Measurements from ENCODE around the gene UST. TPM values are rescaled to one million over a fixed set of nuclear protein-coding genes. Genes with fewer than 3 reads are reported as not detected.

UST gene
- total RNA-seq, 4 donors from 2014 or later, result 2.9 to 12.0 (median 5.7) TPM

GRCh38 chr6:148888856-148889255 lies 142.0 kb downstream of the UST start:
- Histone ChIP-seq H3K36me3 (no peaks in the 10 kb centered on the region), H3K27ac (no peak overlapping the region), H3K9me3 (no peaks in the 10 kb centered on the region), H3K4me3 (no peak overlapping the region), H3K4me1 (peaks cover 0 to 51% (median 7%) of the 10 kb centered on the region in 3 donors), H3K27me3 (no peaks in the 10 kb centered on the region)
- no peak for DNase-seq
- intact Hi-C loops (cut with DNase I), result no loop called here
- TF ChIP-seq POLR2A (IDR thresholded peaks at IDR 0.05) (no peak), CTCF (IDR thresholded peaks at IDR 0.05) (no peak)
- 52 to 62% methylated on average over 3 of the region's 3 CpGs for WGBS, 2 donors

- peaks cover 0 to 43% (median 6%) of the 10 kb centered on the region in 3 donors for H3K4me1 ChIP-seq
- intact Hi-C loops (cut with DNase I), result no loop called here
- no peak for TF ChIP-seq POLR2A (IDR thresholded peaks at IDR 0.05)
- no peak for TF ChIP-seq CTCF (IDR thresholded peaks at IDR 0.05)
- no peak overlapping the region for H3K4me3 ChIP-seq
- no peaks in the 10 kb centered on the region for H3K27me3 ChIP-seq
- H3K27ac ChIP-seq, result no peak overlapping the region
- H3K9me3 ChIP-seq, result no peaks in the 10 kb centered on the region
- no peak for DNase-seq
- H3K36me3 ChIP-seq, result no peaks in the 10 kb centered on the region
- 85 to 92% methylated on average over 3 of the region's 3 CpGs for WGBS, 2 donors
These were observed 143.3 kb downstream of the UST start for GRCh38 chr6:148890096-148890495.

- H3K27ac ChIP-seq, result no peak overlapping the region
- intact Hi-C loops (cut with DNase I), result no loop called here
- peaks cover 0 to 36% (median 0%) of the 10 kb centered on the region in 3 donors for H3K4me1 ChIP-seq
- no peak overlapping the region for H3K4me3 ChIP-seq
- WGBS, 2 donors, result 81 to 87% methylated on average over 13 of the region's 13 CpGs
- H3K36me3 ChIP-seq, result no peaks in the 10 kb centered on the region
- TF ChIP-seq CTCF (IDR thresholded peaks at IDR 0.05), result no peak
- TF ChIP-seq POLR2A (IDR thresholded peaks at IDR 0.05), result no peak
- no peak for DNase-seq
- no peaks in the 10 kb centered on the region for H3K27me3 ChIP-seq
- H3K9me3 ChIP-seq, result no peaks in the 10 kb centered on the region
These were observed 144.0 kb downstream of the UST start for GRCh38 chr6:148890652-148891404.

- Histone ChIP-seq H3K27ac (no peak overlapping the region), H3K4me1 (peaks cover 0 to 30% (median 0%) of the 10 kb centered on the region in 3 donors), H3K4me3 (no peak overlapping the region), H3K27me3 (no peaks in the 10 kb centered on the region), H3K36me3 (no peaks in the 10 kb centered on the region), H3K9me3 (no peaks in the 10 kb centered on the region)
- no peak for DNase-seq
- WGBS, 2 donors, result 88 to 89% methylated on average over 1 of the region's 1 CpG
- intact Hi-C loops (cut with DNase I), result no loop called here
- TF ChIP-seq CTCF (IDR thresholded peaks at IDR 0.05) (no peak), POLR2A (IDR thresholded peaks at IDR 0.05) (no peak)
These were observed 144.6 kb downstream of the UST start for GRCh38 chr6:148891405-148891783.

- Histone ChIP-seq H3K27ac (no peak overlapping the region), H3K36me3 (no peaks in the 10 kb centered on the region), H3K4me3 (no peak overlapping the region), H3K27me3 (no peaks in the 10 kb centered on the region), H3K4me1 (peaks cover 0 to 22% (median 0%) of the 10 kb centered on the region in 3 donors), H3K9me3 (no peaks in the 10 kb centered on the region)
- TF ChIP-seq CTCF (IDR thresholded peaks at IDR 0.05), result no peak
- TF ChIP-seq POLR2A (IDR thresholded peaks at IDR 0.05), result no peak
- no peak for DNase-seq
- intact Hi-C loops (cut with DNase I), result no loop called here
These were observed 145.4 kb downstream of the UST start for GRCh38 chr6:148892247-148892646.

All from esophagus squamous epithelium (tissue), 5 donors.